ENCODE measurements around the gene BRPF3.
A peak's percentile ranks its signal among the peaks of the same experiment; 100 is the strongest.

BRPF3 gene

GRCh38 chr6:36196113-36196879 is at the start of gene BRPF3:
TSS of gene BRPF3 (plus strand) at chr6:36196744. CDS start at chr6:36200323, 3,579 bp downstream.
- DNase-seq, result peak; percentile 87

GRCh38 chr6:36147294-36147693 is 49.2 kb upstream of the BRPF3 start:
- DNase-seq, result no peak

GRCh38 chr6:36149476-36149875 is 47.1 kb upstream of the BRPF3 start:
- DNase-seq, result no peak

- DNase-seq, result no peak
Measured at GRCh38 chr6:36150283-36150682, 46.3 kb upstream of the BRPF3 start.

- DNase-seq, result no peak
Measured at GRCh38 chr6:36154286-36154685, 42.3 kb upstream of the BRPF3 start.

GRCh38 chr6:36155662-36156061 is 40.9 kb upstream of the BRPF3 start:
- DNase-seq, result no peak

GRCh38 chr6:36160147-36160760 is 36.3 kb upstream of the BRPF3 start:
- no peak for DNase-seq

GRCh38 chr6:36169023-36170007 is 27.2 kb upstream of the BRPF3 start:
- DNase-seq, result no peak

- no peak for DNase-seq
Measured at GRCh38 chr6:36170704-36171103, 25.8 kb upstream of the BRPF3 start.

- peak; percentile 24 for DNase-seq
Measured at GRCh38 chr6:36171573-36171972, 25.0 kb upstream of the BRPF3 start.

GRCh38 chr6:36177166-36177565 is 19.4 kb upstream of the BRPF3 start:
- DNase-seq, result no peak

- no peak for DNase-seq
Measured at GRCh38 chr6:36178544-36178943, 18.0 kb upstream of the BRPF3 start.

- no peak for DNase-seq
Measured at GRCh38 chr6:36180126-36180525, 16.4 kb upstream of the BRPF3 start.

GRCh38 chr6:36184311-36184710 is 12.2 kb upstream of the BRPF3 start:
- DNase-seq, result no peak

- no peak for DNase-seq
Measured at GRCh38 chr6:36186199-36186598, 10.3 kb upstream of the BRPF3 start.

- DNase-seq, result peak; percentile 11
Measured at GRCh38 chr6:36187446-36187845, 9.1 kb upstream of the BRPF3 start.

- peak; percentile 11 for DNase-seq
Measured at GRCh38 chr6:36195471-36196112, 952 bp upstream of the BRPF3 start.

GRCh38 chr6:36196880-36197548 is 470 bp downstream of the BRPF3 start:
- DNase-seq, result peak; percentile 99

- DNase-seq, result no peak
Measured at GRCh38 chr6:36197739-36198221, 1.2 kb downstream of the BRPF3 start.

GRCh38 chr6:36198986-36199385 is 2.4 kb downstream of the BRPF3 start:
- DNase-seq, result no peak

GRCh38 chr6:36200154-36200891 is 3.8 kb downstream of the BRPF3 start:
- DNase-seq, result no peak
